H1 (cell line): ENCODE measurements around the gene FOXL3.

Source experiments
- BACH1 ChIP-seq: IDR thresholded peaks from 2 replicates; pipeline ENCODE4 v1.6.1; 2012; ENCODE audit warnings: low read length, improper control_type of control experiment
- BRCA1 ChIP-seq: IDR thresholded peaks from 2 replicates; pipeline ENCODE4 v1.6.1; 2012; ENCODE audit warnings: low read depth, low read length, improper control_type of control experiment
- CBX8 ChIP-seq: fragments of 300-800, 300-1000 bp; sonication (generic); IDR thresholded peaks from 2 replicates; pipeline ENCODE4 v1.7.1; 2016; ENCODE audit warnings: low read depth, low read length, borderline replicate concordance
- CEBPB ChIP-seq: IDR thresholded peaks from 2 replicates; pipeline ENCODE4 v1.6.1; 2012; ENCODE audit warnings: low read depth, low read length
- CTCF ChIP-seq, 3 experiments: IDR thresholded peaks; 1 replicate in 2 of 3; 2 replicates in 1 of 3; pipeline versions ENCODE4 v1.5.1 to v1.6.1; 2011; ENCODE audit warnings: low read length in 3 of 3, mild to moderate bottlenecking in 3 of 3, inconsistent platforms in 2 of 3, low read depth in 1 of 3, moderate library complexity in 1 of 3; ENCODE audit not compliant: insufficient read depth in 1 of 3; ENCODE audit errors: control extremely low read depth in 1 of 3
- E2F6 ChIP-seq: IDR thresholded peaks from 2 replicates; pipeline ENCODE4 v1.6.1; 2012; ENCODE audit warnings: inconsistent platforms
- EGR1 ChIP-seq: IDR thresholded peaks from 2 replicates; pipeline ENCODE4 v1.6.1; 2011; ENCODE audit warnings: low read depth, low read length, borderline replicate concordance
- POLR2A ChIP-seq, 2 experiments: IDR thresholded peaks; 1 replicate in 1 of 2; 2 replicates in 1 of 2; pipeline ENCODE4 v1.6.1; 2011; ENCODE audit warnings: low read depth in 2 of 2, low read length in 2 of 2, mild to moderate bottlenecking in 2 of 2; ENCODE audit errors: control extremely low read depth in 1 of 2
- POLR2AphosphoS5 ChIP-seq: IDR thresholded peaks from 2 replicates; pipeline ENCODE4 v1.6.1; 2011; ENCODE audit warnings: low read depth, low read length
- RBBP5 ChIP-seq: IDR thresholded peaks from 2 replicates; pipeline ENCODE4 v1.7.1; 2012; ENCODE audit warnings: low read depth, mild to moderate bottlenecking, inconsistent platforms, low read length, moderate library complexity, borderline replicate concordance
- TBP ChIP-seq: IDR thresholded peaks from 2 replicates; pipeline ENCODE4 v1.6.1; 2011; ENCODE audit warnings: low read depth, low read length, improper control_type of control experiment
- TF ChIP-seq, protein P1 (sequence below): IDR thresholded peaks from 2 replicates; pipeline ENCODE4 v1.6.1; 2011; ENCODE audit warnings: low read depth, mild to moderate bottlenecking, low read length; ENCODE audit not compliant: insufficient read depth

- no peak for TF ChIP-seq BACH1
- no peak for TF ChIP-seq CTCF (IDR thresholded peaks at IDR 0.05; ENCODE audit: control extremely low read depth in 1 of 3, insufficient read depth in 1 of 3, low read depth in 1 of 3, low read length in 3 of 3)
- no peak for TF ChIP-seq TBP
- no peak for TF ChIP-seq E2F6
- no peak for TF ChIP-seq POLR2AphosphoS5
- TF ChIP-seq BRCA1: no peak
- no peak for TF ChIP-seq POLR2A (IDR thresholded peaks at IDR 0.05; ENCODE audit: control extremely low read depth in 1 of 2, low read depth in 2 of 2, low read length in 2 of 2)
- no peak for TF ChIP-seq CBX8
- TF ChIP-seq CEBPB: no peak
- no peak for TF ChIP-seq EGR1
- TF ChIP-seq, protein P1, sequence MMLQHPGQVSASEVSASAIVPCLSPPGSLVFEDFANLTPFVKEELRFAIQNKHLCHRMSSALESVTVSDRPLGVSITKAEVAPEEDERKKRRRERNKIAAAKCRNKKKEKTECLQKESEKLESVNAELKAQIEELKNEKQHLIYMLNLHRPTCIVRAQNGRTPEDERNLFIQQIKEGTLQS: no peak
- no peak for TF ChIP-seq RBBP5
These were observed 39.0 kb upstream of the FOXL3 start for GRCh38 chr7:251005-251404.
